Liver (tissue), 9 donors: ENCODE data around the gene LIMS1. TPM values are rescaled to one million over a fixed set of nuclear protein-coding genes. Genes with fewer than 3 reads are reported as not detected.

Experiments used
- DNase-seq: peaks from one replicate; pipeline ENCODE4 v3.0.0-alpha.2; 2017; ENCODE audit warnings: low spot score
- H3K27ac ChIP-seq, 2 donors: one replicate each; pipeline ENCODE4 v1.7.0; 2013; ENCODE audit warnings: inconsistent platforms in 2 of 2, low read length in 2 of 2, control low read depth in 1 of 2, low read depth in 1 of 2, mild to moderate bottlenecking in 1 of 2
- H3K27me3 ChIP-seq, 4 donors: one replicate each; pipeline versions ENCODE4 v1.6.1 to v1.7.0; 2013; ENCODE audit warnings: low read length in 3 of 4, inconsistent platforms in 1 of 4, mild to moderate bottlenecking in 1 of 4, moderate library complexity in 1 of 4; ENCODE audit not compliant: control insufficient read depth in 4 of 4, insufficient read depth in 4 of 4
- H3K36me3 ChIP-seq, 4 donors: one replicate each; pipeline versions ENCODE4 v1.6.1 to v1.7.0; 2013; ENCODE audit warnings: low read length in 3 of 4, mild to moderate bottlenecking in 3 of 4, low read depth in 1 of 4, moderate library complexity in 1 of 4; ENCODE audit not compliant: control insufficient read depth in 4 of 4, insufficient read depth in 3 of 4
- H3K4me1 ChIP-seq, 4 donors: one replicate each; pipeline versions ENCODE4 v1.6.1 to v1.7.0; 2013; ENCODE audit warnings: low read length in 3 of 4, mild to moderate bottlenecking in 3 of 4, moderate library complexity in 1 of 4; ENCODE audit not compliant: control insufficient read depth in 4 of 4, insufficient read depth in 4 of 4
- H3K4me3 ChIP-seq, 3 donors: one replicate each; pipeline versions ENCODE4 v1.6.1 to v1.7.0; 2013; ENCODE audit warnings: low read length in 3 of 3, control low read depth in 1 of 3, low read depth in 1 of 3, mild to moderate bottlenecking in 1 of 3
- H3K9ac ChIP-seq, 2 donors: one replicate each; pipeline ENCODE4 v1.7.0; 2013; ENCODE audit warnings: low read length in 2 of 2, mild to moderate bottlenecking in 2 of 2, moderate library complexity in 2 of 2, control low read depth in 1 of 2, low read depth in 1 of 2
- H3K9me3 ChIP-seq, 4 donors: one replicate each; pipeline versions ENCODE4 v1.6.1 to v1.7.0; 2013; ENCODE audit warnings: low read length in 3 of 4; ENCODE audit not compliant: control insufficient read depth in 4 of 4
- FOXA2 ChIP-seq: IDR thresholded peaks from 2 replicates; pipeline ENCODE4 v1.6.1; 2016; ENCODE audit warnings: antibody characterized with exemption
- GABPA ChIP-seq, 2 donors: IDR thresholded peaks in 1 of 2; conservative IDR thresholded peaks in 1 of 2; 2 replicates each; pipeline ENCODE4 v1.6.1; 2016; ENCODE audit warnings: antibody characterized with exemption in 2 of 2, mild to moderate bottlenecking in 1 of 2, moderate library complexity in 1 of 2
- HNF4A ChIP-seq, 2 donors: conservative IDR thresholded peaks; 2 replicates each; pipeline ENCODE4 v1.6.1; 2016; ENCODE audit warnings: antibody characterized with exemption in 2 of 2, mild to moderate bottlenecking in 2 of 2
- HNF4G ChIP-seq: IDR thresholded peaks from 2 replicates; pipeline ENCODE4 v1.6.1; 2016; ENCODE audit warnings: antibody characterized with exemption
- NR2F2 ChIP-seq: IDR thresholded peaks from 2 replicates; pipeline ENCODE4 v1.6.1; 2016; ENCODE audit warnings: antibody characterized with exemption
- RAD21 ChIP-seq, 2 donors: IDR thresholded peaks; 2 replicates each; pipeline ENCODE4 v1.6.1; 2016; ENCODE audit warnings: antibody characterized with exemption in 2 of 2, mild to moderate bottlenecking in 2 of 2
- RXRA ChIP-seq, 2 donors: IDR thresholded peaks; 2 replicates each; pipeline ENCODE4 v1.6.1; 2017 to 2018; ENCODE audit warnings: antibody characterized with exemption in 2 of 2, mild to moderate bottlenecking in 1 of 2
- SP1 ChIP-seq: IDR thresholded peaks from 2 replicates; pipeline ENCODE4 v1.6.1; 2018; ENCODE audit warnings: antibody characterized with exemption, mild to moderate bottlenecking
- YY1 ChIP-seq: IDR thresholded peaks from 2 replicates; pipeline ENCODE4 v1.6.1; 2016; ENCODE audit warnings: antibody characterized with exemption, mild to moderate bottlenecking
- WGBS: extraction: QIAGEN DNeasy Blood & Tissue Kit; methylation state at CpG from one replicate; pipeline ENCODE4 v1.1.7; 2013; 5-methylcytosine and 5-hydroxymethylcytosine counted together
- polyA plus RNA-seq, 2 donors: library from polyadenylated mRNA; stranded (reverse) in 1 of 2; unstranded in 1 of 2; fragments of 200-250 nt in 1 of 2; fragments of >200 nt in 1 of 2; fragmentation: Nextera tagmentation in 1 of 2; extraction: Ambion mirVana in 1 of 2; gene quantifications; one replicate each; pipeline versions ENCODE4 v1.2.1 to v1.2.3, GENCODE V29; 2013 to 2015
- total RNA-seq, 2 donors: library from RNA; depleted of rRNA; stranded (reverse); fragments of >200 nt; gene quantifications; one replicate each; pipeline ENCODE4 v1.2.3, GENCODE V29; 2014
- TF ChIP-seq, protein P1 (sequence below): IDR thresholded peaks from 2 replicates; pipeline ENCODE4 v1.6.1; 2016; ENCODE audit warnings: antibody characterized with exemption
- TF ChIP-seq, protein P2 (sequence below): fragments of 150-350 bp; IDR thresholded peaks from 2 replicates; pipeline ENCODE4 v1.5.1; 2017; ENCODE audit warnings: improper control_type of control experiment, low read depth, low read length; ENCODE audit not compliant: missing input control
- TF ChIP-seq, protein P3 (sequence below): IDR thresholded peaks from 2 replicates; pipeline ENCODE4 v1.6.1; 2016; ENCODE audit warnings: antibody characterized with exemption, mild to moderate bottlenecking
- TF ChIP-seq, protein P4 (sequence below): IDR thresholded peaks from 2 replicates; pipeline ENCODE4 v1.6.1; 2016; ENCODE audit warnings: antibody characterized with exemption
- donor health status: healthy.
- donor health status: healthy.
- donor health status: healthy.
- donor health status: healthy.
- donor health status: healthy.

Gene LIMS1
- total and polyA plus RNA-seq, 4 donors: 10.2 to 37.1 (median 22.1) TPM

DNA sequence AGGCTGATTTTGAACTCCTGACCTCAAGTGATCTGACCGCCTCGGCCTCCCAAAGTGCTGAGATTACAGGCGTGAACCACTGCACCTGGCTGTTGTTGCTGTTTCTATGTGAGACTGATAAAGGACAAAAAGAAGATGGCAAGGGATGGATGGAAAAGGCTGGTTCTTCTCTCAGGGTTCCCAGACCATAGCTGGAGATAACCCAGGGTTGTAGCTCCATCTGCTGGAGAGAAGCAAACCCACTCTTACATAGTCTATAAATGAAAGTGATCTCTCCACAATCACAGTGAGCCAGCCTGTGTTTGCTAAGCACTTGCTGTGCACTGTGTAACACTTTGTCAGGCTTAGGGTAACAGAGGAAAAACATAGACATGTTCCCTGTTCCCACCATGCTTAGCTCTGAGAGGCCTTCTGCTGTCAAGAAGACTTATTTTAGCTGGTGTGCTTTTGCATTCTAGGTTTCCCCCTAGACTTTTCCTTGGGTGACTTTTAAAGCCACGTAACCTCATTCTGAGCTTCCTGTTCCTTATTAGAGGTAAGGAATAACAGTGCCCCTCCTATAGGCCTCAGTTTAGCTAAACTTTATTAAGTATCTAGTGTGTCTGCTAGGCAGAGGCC lies 49.7 kb downstream of the LIMS1 start:
- TF ChIP-seq NR2F2: no peak
- TF ChIP-seq, protein P1, sequence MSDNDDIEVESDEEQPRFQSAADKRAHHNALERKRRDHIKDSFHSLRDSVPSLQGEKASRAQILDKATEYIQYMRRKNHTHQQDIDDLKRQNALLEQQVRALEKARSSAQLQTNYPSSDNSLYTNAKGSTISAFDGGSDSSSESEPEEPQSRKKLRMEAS: no peak
- TF ChIP-seq, protein P2, sequence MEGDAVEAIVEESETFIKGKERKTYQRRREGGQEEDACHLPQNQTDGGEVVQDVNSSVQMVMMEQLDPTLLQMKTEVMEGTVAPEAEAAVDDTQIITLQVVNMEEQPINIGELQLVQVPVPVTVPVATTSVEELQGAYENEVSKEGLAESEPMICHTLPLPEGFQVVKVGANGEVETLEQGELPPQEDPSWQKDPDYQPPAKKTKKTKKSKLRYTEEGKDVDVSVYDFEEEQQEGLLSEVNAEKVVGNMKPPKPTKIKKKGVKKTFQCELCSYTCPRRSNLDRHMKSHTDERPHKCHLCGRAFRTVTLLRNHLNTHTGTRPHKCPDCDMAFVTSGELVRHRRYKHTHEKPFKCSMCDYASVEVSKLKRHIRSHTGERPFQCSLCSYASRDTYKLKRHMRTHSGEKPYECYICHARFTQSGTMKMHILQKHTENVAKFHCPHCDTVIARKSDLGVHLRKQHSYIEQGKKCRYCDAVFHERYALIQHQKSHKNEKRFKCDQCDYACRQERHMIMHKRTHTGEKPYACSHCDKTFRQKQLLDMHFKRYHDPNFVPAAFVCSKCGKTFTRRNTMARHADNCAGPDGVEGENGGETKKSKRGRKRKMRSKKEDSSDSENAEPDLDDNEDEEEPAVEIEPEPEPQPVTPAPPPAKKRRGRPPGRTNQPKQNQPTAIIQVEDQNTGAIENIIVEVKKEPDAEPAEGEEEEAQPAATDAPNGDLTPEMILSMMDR: peak; percentile 84
- peak; percentile 97 to 99 for TF ChIP-seq RAD21 (IDR thresholded peaks at IDR 0.05)
- no peak overlapping the region for H3K9ac ChIP-seq
- no peaks in the 10 kb centered on the region for H3K27me3 ChIP-seq
- no peak overlapping the region for H3K4me3 ChIP-seq
- peaks cover 9 to 20% (median 20%) of the 10 kb centered on the region in 4 donors for H3K4me1 ChIP-seq
- H3K27ac ChIP-seq: no peak overlapping the region
- DNase-seq: peak; percentile 50
- no peaks in the 10 kb centered on the region for H3K9me3 ChIP-seq
- no peaks in the 10 kb centered on the region for H3K36me3 ChIP-seq
- 49% methylated on average over 4 of the region's 4 CpGs for WGBS

DNA sequence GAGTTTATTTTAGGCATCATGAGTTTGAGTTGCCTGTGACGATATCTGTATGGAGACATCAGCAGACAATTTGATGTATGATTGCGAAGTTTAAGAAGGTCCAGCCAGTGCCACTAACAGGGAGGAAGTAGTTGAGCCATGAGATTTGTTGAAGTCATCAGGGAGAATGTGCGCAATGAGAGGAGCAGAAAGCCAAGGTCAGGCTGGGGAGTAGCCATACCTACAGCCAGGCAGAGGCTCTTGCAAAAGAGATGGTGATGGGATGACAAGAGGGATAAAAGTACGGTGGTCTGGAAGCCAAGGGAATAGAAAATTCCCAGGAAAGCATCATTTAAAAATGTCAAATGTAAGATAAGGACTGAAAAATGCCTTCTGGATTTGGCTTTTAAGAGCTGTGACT lies 51.2 kb downstream of the LIMS1 start:
- DNase-seq: no peak
- Histone ChIP-seq H3K4me3 (no peak overlapping the region), H3K9ac (no peak overlapping the region), H3K9me3 (no peaks in the 10 kb centered on the region), H3K4me1 (peaks cover 2 to 12% (median 11%) of the 10 kb centered on the region in 4 donors), H3K27me3 (no peaks in the 10 kb centered on the region), H3K36me3 (no peaks in the 10 kb centered on the region), H3K27ac (no peak overlapping the region)
- TF ChIP-seq SP1 (no peak), RAD21 (IDR thresholded peaks at IDR 0.05) (no peak), FOXA2 (no peak), YY1 (no peak), GABPA (IDR thresholded peaks at IDR 0.05 in 1 of 2, conservative IDR thresholded peaks at IDR 0.05 in 1 of 2) (no peak), HNF4A (conservative IDR thresholded peaks at IDR 0.05) (no peak), RXRA (IDR thresholded peaks at IDR 0.05) (no peak), NR2F2 (no peak), HNF4G (no peak)
- TF ChIP-seq, protein P3, sequence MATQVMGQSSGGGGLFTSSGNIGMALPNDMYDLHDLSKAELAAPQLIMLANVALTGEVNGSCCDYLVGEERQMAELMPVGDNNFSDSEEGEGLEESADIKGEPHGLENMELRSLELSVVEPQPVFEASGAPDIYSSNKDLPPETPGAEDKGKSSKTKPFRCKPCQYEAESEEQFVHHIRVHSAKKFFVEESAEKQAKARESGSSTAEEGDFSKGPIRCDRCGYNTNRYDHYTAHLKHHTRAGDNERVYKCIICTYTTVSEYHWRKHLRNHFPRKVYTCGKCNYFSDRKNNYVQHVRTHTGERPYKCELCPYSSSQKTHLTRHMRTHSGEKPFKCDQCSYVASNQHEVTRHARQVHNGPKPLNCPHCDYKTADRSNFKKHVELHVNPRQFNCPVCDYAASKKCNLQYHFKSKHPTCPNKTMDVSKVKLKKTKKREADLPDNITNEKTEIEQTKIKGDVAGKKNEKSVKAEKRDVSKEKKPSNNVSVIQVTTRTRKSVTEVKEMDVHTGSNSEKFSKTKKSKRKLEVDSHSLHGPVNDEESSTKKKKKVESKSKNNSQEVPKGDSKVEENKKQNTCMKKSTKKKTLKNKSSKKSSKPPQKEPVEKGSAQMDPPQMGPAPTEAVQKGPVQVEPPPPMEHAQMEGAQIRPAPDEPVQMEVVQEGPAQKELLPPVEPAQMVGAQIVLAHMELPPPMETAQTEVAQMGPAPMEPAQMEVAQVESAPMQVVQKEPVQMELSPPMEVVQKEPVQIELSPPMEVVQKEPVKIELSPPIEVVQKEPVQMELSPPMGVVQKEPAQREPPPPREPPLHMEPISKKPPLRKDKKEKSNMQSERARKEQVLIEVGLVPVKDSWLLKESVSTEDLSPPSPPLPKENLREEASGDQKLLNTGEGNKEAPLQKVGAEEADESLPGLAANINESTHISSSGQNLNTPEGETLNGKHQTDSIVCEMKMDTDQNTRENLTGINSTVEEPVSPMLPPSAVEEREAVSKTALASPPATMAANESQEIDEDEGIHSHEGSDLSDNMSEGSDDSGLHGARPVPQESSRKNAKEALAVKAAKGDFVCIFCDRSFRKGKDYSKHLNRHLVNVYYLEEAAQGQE: no peak
- TF ChIP-seq, protein P4, sequence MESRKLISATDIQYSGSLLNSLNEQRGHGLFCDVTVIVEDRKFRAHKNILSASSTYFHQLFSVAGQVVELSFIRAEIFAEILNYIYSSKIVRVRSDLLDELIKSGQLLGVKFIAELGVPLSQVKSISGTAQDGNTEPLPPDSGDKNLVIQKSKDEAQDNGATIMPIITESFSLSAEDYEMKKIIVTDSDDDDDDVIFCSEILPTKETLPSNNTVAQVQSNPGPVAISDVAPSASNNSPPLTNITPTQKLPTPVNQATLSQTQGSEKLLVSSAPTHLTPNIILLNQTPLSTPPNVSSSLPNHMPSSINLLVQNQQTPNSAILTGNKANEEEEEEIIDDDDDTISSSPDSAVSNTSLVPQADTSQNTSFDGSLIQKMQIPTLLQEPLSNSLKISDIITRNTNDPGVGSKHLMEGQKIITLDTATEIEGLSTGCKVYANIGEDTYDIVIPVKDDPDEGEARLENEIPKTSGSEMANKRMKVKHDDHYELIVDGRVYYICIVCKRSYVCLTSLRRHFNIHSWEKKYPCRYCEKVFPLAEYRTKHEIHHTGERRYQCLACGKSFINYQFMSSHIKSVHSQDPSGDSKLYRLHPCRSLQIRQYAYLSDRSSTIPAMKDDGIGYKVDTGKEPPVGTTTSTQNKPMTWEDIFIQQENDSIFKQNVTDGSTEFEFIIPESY: no peak
- TF ChIP-seq, protein P1: no peak
- WGBS: 89% methylated on average over 4 of the region's 4 CpGs
